ENCODE data around the gene RBM33. TPM values are rescaled to one million over a fixed set of nuclear protein-coding genes. Genes with fewer than 3 reads are reported as not detected.
A peak's percentile ranks its signal among the peaks of the same experiment; 100 is the strongest.

The RBM33 gene
- total RNA-seq, 1 donor from 2014 or later: 67.2 TPM

GRCh38 chr7:155765458-155765857 lies 121.0 kb downstream of the RBM33 start:
- TF ChIP-seq CTCF (conservative IDR thresholded peaks at IDR 0.05): no peak
- Mint-ChIP-seq H3K9me3 (no peaks in the 10 kb centered on the region), H3K4me1 (ENCODE audit: unreplicated experiment) (peaks cover 23% of the 10 kb centered on the region), H3K27me3 (no peaks in the 10 kb centered on the region), H3K36me3 (peaks cover 26% of the 10 kb centered on the region), H3K27ac (no peak overlapping the region), H3K4me3 (no peak overlapping the region)
- no peak for DNase-seq (ENCODE audit: extremely low spot score, unreplicated experiment)

- no peak for DNase-seq (ENCODE audit: extremely low spot score, unreplicated experiment)
- H3K9me3 Mint-ChIP-seq: no peaks in the 10 kb centered on the region
- no peak overlapping the region for H3K4me3 Mint-ChIP-seq
Observed at GRCh38 chr7:155766386-155766785, 121.9 kb downstream of the RBM33 start.

GRCh38 chr7:155766966-155767916 lies 122.8 kb downstream of the RBM33 start:
- H3K36me3 Mint-ChIP-seq: peaks cover 20% of the 10 kb centered on the region
- H3K27me3 Mint-ChIP-seq: no peaks in the 10 kb centered on the region
- H3K4me1 Mint-ChIP-seq (ENCODE audit: unreplicated experiment): peaks cover 15% of the 10 kb centered on the region
- DNase-seq (ENCODE audit: extremely low spot score, unreplicated experiment): no peak
- H3K27ac Mint-ChIP-seq: no peak overlapping the region
- H3K4me3 Mint-ChIP-seq: no peak overlapping the region
- no peaks in the 10 kb centered on the region for H3K9me3 Mint-ChIP-seq
- no peak for TF ChIP-seq CTCF (conservative IDR thresholded peaks at IDR 0.05)

More at GRCh38 chr7:155766386-155766785, 121.9 kb downstream of the RBM33 start:
- H3K27ac Mint-ChIP-seq: no peak overlapping the region
- peaks cover 24% of the 10 kb centered on the region for H3K36me3 Mint-ChIP-seq
- H3K4me1 Mint-ChIP-seq (ENCODE audit: unreplicated experiment): peaks cover 23% of the 10 kb centered on the region
- no peak for TF ChIP-seq CTCF (conservative IDR thresholded peaks at IDR 0.05)
- H3K27me3 Mint-ChIP-seq: no peaks in the 10 kb centered on the region

- Mint-ChIP-seq H3K27me3 (no peaks in the 10 kb centered on the region), H3K4me1 (ENCODE audit: unreplicated experiment) (peaks cover 7% of the 10 kb centered on the region), H3K36me3 (peaks cover 21% of the 10 kb centered on the region), H3K4me3 (no peak overlapping the region), H3K27ac (peak overlapping the region; percentile 9), H3K9me3 (no peaks in the 10 kb centered on the region)
- DNase-seq (ENCODE audit: extremely low spot score, unreplicated experiment): no peak
- no peak for TF ChIP-seq CTCF (conservative IDR thresholded peaks at IDR 0.05)
Observed at GRCh38 chr7:155769701-155770100, 125.2 kb downstream of the RBM33 start.

- no peak for DNase-seq (ENCODE audit: extremely low spot score, unreplicated experiment)
- Mint-ChIP-seq H3K9me3 (no peaks in the 10 kb centered on the region), H3K27ac (peak overlapping the region; percentile 61), H3K4me3 (no peak overlapping the region), H3K27me3 (no peaks in the 10 kb centered on the region), H3K4me1 (ENCODE audit: unreplicated experiment) (peaks cover 7% of the 10 kb centered on the region), H3K36me3 (peaks cover 24% of the 10 kb centered on the region)
- TF ChIP-seq CTCF (conservative IDR thresholded peaks at IDR 0.05): no peak
Observed at GRCh38 chr7:155770241-155770640, 125.8 kb downstream of the RBM33 start.

Measured in type B pancreatic cell (in vitro differentiated cells).